NCI-H1417 (cell line): ENCODE measurements around the gene SLC12A7.
"Not testable (repeated sequence)": the region's sequence is repeated elsewhere in the genome, so short reads cannot be mapped to it uniquely, and the experiment has no call there.

Experiments
- DNase-seq, 3 experiments: peaks; one replicate each; lab custom pipeline; 2025; lab: John Stamatoyannopoulos, UW

SLC12A7 gene

DNA sequence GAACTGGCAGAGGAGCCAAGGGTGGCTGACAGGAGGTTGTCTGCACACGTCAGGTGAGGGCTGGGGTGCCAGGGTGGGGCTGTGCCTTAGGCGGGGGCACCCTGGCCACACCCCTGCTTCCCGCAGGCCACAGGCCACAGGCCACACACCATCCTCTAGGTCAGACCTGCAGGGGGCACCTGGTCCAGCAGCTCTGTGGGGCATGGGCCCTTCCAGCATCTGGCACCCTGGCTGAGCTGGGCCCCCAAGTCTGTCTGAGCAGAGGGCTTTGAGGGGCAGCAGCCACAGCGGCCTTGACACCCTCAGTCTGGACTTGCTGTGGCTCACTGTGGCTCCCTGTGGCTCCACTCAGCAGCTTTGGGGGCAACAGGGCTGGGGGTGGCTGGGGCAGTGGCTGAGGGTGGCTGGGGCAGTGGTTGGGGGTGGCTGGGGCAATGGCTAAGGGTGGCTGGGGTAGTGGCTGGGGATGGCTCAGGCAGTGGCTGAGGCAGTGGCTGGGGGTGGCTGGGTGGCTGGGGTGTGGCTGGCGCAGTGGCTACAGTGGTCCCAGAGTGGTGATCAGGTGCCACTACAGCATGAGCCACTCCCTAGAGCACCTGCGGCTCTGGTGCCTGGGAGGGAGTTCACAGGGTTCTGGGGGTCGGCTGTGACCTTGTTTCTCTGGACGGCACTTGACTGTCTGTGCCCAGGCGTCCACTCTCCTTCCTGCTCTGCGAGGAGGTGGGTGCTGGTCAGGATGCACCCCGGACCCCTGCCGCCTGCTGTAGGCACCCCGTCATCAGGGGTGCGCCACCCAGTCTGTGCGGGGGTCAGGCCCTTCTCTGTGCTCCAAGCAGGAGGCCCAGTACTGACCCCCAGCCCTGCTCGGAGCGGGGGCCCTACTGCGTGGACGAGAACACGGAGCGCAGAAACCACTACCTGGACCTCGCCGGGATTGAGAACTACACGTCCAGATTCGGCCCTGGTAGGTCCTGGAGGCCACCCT lies 76.2 kb downstream of the SLC12A7 start:
- DNase-seq = no peak

DNA sequence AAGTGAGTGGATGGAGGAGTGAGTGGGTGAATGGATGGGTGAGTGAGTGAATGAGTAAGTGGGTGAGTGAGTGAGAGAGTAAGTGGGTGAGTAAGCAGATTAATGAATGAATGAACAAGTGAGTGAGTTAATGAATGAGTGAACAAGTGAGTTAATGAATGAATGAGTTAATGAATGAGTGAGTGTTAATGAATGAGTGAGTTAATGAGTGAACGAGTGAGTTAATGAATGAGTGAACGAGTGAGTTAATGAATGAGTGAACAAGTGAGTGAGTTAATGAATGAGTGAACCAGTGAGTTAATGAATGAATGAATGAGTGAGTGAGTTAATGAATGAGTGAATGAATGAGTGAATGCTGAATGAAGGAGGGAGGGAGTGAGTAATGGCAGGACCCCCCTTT lies 76.9 kb downstream of the SLC12A7 start:
- no peak for DNase-seq

DNA sequence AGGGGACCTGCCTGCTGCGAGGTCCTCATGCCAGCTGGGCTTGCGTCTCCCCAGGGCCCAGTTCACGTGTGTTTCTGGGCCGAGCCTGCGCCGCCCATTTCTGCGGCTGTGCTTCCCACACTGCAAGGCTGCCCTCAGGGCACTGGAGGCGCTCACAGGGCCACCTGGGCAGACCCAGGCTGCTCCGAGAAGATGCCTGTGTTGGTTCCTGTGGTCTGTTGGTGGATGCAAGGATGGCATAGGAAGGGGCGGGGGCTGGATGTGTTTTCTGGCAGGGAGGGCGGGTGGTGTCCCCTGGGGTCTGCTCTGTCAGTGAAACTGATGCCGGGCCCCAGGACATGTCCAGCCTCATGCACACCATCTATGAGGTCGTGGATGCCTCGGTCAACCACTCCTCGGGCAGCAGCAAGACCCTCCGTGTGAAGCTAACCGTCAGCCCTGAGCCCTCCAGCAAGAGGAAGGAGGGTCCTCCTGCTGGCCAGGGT lies 77.4 kb downstream of the SLC12A7 start:
- DNase-seq = no peak

DNA sequence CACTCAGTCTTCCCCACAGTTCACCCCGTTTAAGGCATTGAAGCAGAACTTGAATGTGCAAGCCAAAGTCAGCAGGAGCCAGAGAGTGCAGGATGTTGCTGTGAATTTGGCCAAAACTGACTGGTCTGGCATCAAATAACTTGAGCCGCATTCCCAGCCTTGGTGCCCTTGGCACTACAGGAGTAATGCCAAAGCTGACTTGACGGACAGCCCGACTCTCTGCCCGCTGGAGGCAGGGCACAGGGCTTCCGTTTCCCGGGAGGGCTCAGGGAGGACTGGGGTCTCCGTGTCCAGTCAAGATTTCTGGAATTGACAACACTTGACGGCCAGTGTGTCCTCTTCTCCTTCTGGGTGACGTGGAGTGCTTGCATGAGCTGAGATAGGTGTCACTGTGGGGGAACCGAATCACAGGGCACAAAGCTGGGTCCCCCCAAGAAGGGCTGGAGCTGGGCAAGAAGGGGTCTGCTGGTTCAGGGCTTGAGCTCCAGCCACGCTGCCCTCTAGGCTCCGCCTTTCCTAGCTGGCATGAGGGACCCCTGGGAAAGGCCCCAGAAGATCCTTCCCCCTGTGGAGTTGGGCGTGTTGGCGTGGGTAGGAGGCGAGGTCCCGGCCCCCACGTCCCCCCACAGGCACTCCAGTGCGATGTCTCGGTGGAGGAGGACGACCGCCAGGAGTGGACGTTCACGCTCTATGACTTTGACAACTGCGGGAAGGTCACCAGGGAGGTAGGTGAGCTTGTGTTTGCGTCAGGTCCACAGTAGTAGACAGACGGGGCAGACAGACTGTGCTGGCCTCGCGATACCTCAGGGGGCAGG lies 78.0 kb downstream of the SLC12A7 start:
- DNase-seq = no peak

DNA sequence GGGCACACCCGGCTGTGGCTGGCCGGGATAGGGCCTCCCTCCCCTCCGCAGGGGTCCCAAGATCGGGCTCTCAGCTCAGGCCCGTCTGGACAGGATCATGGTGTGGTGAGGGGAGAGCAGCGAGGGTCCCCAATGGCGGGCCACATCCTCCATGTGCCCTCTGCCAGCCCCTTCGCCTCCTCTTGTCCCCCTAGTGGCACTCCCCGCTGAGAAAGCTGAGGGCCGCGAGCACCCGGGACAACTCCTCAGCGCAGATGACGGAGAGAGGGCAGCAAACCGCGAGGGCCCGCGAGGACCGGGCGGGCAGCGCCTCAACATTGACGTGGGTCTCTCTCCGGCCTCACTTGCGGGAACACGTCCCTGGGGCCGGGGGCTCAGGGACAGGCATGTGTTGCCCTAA lies 78.7 kb downstream of the SLC12A7 start:
- DNase-seq = no peak

- DNase-seq = no peak
Measured at GRCh38 chr5:1032551-1033027, 79.3 kb downstream of the SLC12A7 start.

GRCh38 chr5:1032011-1032410 lies 79.9 kb downstream of the SLC12A7 start:
- DNase-seq = no peak

- no peak for DNase-seq
Measured at GRCh38 chr5:1031306-1031959, 80.4 kb downstream of the SLC12A7 start.

- no peak for DNase-seq
Measured at GRCh38 chr5:1030801-1031271, 81.0 kb downstream of the SLC12A7 start.

GRCh38 chr5:1029945-1030625 lies 81.8 kb downstream of the SLC12A7 start:
- no peak for DNase-seq

GRCh38 chr5:1029282-1029944 lies 82.5 kb downstream of the SLC12A7 start:
- no peak for DNase-seq

DNA sequence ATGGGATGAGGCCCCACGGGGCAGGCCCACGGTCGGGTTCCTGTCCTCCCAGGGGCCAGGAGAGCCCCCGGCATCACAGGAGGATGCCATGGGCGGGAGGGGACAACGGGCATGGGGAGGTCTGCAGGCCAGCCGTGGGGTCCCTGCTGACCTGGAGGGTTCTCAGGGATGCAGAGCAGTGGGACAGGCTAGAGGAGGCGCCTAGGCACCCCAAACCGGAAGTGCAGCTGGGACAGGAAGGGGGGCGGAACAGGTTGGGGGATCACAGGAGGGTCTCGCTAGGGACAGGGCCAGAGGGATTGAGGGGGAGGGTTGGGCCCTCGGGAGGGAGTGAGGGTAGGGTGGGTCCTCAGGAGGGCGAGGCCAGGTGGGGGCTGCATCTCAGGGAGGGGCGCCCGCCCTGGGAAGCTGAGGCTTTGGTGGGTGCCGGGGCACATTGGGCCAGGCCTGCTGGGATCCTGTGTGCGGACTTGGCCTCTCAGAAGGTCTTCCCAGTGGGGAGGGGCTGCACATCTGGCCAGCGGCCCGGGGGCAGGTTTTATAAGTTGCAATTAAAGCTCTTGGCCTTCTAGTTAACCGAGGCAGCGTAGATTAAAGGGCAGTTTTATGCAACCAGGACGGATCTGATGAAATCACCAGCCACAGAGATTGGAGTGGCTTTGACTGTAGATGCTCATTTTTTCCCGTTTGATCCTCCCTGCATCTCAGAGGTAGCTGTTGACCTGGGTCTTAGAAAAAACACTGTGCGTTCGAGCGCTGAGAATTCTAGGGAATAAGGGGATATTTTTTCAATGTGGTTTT lies 83.2 kb downstream of the SLC12A7 start:
- no peak for DNase-seq

GRCh38 chr5:1027631-1028441 lies 84.0 kb downstream of the SLC12A7 start:
- no peak for DNase-seq

- DNase-seq = no peak
Measured at GRCh38 chr5:1026700-1027621, 84.9 kb downstream of the SLC12A7 start.

DNA sequence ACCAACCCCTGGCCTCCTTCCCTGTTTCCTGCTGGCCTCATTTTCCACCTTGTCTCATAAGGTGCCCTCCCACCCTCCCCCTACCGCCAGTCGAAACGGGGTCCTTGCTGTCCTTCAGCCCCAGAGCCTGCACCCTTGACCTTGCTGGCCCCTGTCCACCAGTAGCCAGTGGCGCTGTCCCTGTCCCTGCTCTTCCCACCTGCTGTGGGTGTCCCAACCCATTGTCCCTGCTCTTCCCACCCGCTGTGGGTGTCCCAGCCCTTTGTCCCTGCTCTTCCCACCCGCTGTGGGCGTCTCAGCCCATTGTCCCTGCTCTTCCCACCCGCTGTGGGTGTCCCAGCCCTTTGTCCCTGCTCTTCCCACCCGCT lies 89.9 kb downstream of the SLC12A7 start:
- not testable (repeated sequence) for DNase-seq

- no peak for DNase-seq
Measured at GRCh38 chr5:1021136-1021968, 90.5 kb downstream of the SLC12A7 start.

- peak in 1 of 3 experiments; percentile 7 for DNase-seq
Measured at GRCh38 chr5:1020452-1020961, 91.4 kb downstream of the SLC12A7 start.
